Neuron (in vitro differentiated cells): ENCODE results near the gene IL1R2.
"Not testable (repeated sequence)": the region's sequence is repeated elsewhere in the genome, so short reads cannot be mapped to it uniquely, and the experiment has no call there.

Experiments
- H2AFZ ChIP-seq: one replicate; pipeline ENCODE4 v1.6.1; 2013; ENCODE audit warnings: low read depth, mild to moderate bottlenecking, inconsistent platforms, low read length, moderate library complexity
- H3K27me3 ChIP-seq: one replicate; pipeline ENCODE4 v1.6.1; 2013; ENCODE audit warnings: low read length; ENCODE audit not compliant: insufficient read depth
- H3K36me3 ChIP-seq: one replicate; pipeline ENCODE4 v1.6.1; 2013; ENCODE audit warnings: low read length; ENCODE audit not compliant: insufficient read depth
- H3K4me1 ChIP-seq: one replicate; pipeline ENCODE4 v1.6.1; 2013; ENCODE audit warnings: low read length; ENCODE audit not compliant: insufficient read depth
- H3K4me3 ChIP-seq: 2 replicates; pipeline ENCODE4 v1.5.1; 2013; ENCODE audit warnings: mild to moderate bottlenecking, low read length, moderate library complexity
- H3K9me3 ChIP-seq: one replicate; pipeline ENCODE4 v1.6.1; 2013; ENCODE audit warnings: low read length

IL1R2 gene

GRCh38 chr2:102060792-102061191, 69.0 kb downstream of the IL1R2 start:
- Histone ChIP-seq H3K27me3 (peaks cover 3% of the 10 kb centered on the region), H3K4me3 (no peak overlapping the region), H3K4me1 (peaks cover 13% of the 10 kb centered on the region), H3K36me3 (no peaks in the 10 kb centered on the region), H3K9me3 (no peaks in the 10 kb centered on the region), H2AFZ (no peak overlapping the region)

GRCh38 chr2:102061286-102061699, 69.5 kb downstream of the IL1R2 start:
- Histone ChIP-seq H3K4me3 (no peak overlapping the region), H3K9me3 (no peaks in the 10 kb centered on the region), H3K36me3 (no peaks in the 10 kb centered on the region), H3K4me1 (peaks cover 13% of the 10 kb centered on the region), H2AFZ (no peak overlapping the region), H3K27me3 (peaks cover 3% of the 10 kb centered on the region)

GRCh38 chr2:102061962-102062795, 70.4 kb downstream of the IL1R2 start:
- Histone ChIP-seq H3K4me3 (no peak overlapping the region), H3K27me3 (no peaks in the 10 kb centered on the region), H2AFZ (no peak overlapping the region), H3K9me3 (no peaks in the 10 kb centered on the region), H3K36me3 (no peaks in the 10 kb centered on the region), H3K4me1 (peaks cover 13% of the 10 kb centered on the region)

GRCh38 chr2:102062802-102063201, 71.0 kb downstream of the IL1R2 start:
- Histone ChIP-seq H3K9me3 (no peaks in the 10 kb centered on the region), H3K4me3 (no peak overlapping the region), H2AFZ (no peak overlapping the region), H3K36me3 (no peaks in the 10 kb centered on the region), H3K4me1 (peaks cover 8% of the 10 kb centered on the region), H3K27me3 (no peaks in the 10 kb centered on the region)

- no peaks in the 10 kb centered on the region for H3K9me3 ChIP-seq
- peaks cover 2% of the 10 kb centered on the region for H3K4me1 ChIP-seq
- no peaks in the 10 kb centered on the region for H3K27me3 ChIP-seq
- H2AFZ ChIP-seq = no peak overlapping the region
- no peak overlapping the region for H3K4me3 ChIP-seq
- H3K36me3 ChIP-seq = no peaks in the 10 kb centered on the region
These were observed 71.7 kb downstream of the IL1R2 start for GRCh38 chr2:102063487-102063911.

- H3K27me3 ChIP-seq = no peaks in the 10 kb centered on the region
- no peak overlapping the region for H3K4me3 ChIP-seq
- H3K4me1 ChIP-seq = peaks cover 2% of the 10 kb centered on the region
- H3K36me3 ChIP-seq = no peaks in the 10 kb centered on the region
- H3K9me3 ChIP-seq = no peaks in the 10 kb centered on the region
- no peak overlapping the region for H2AFZ ChIP-seq
These were observed 72.3 kb downstream of the IL1R2 start for GRCh38 chr2:102063941-102064678.

GRCh38 chr2:102064679-102065674, 73.2 kb downstream of the IL1R2 start:
- Histone ChIP-seq H3K9me3 (no peaks in the 10 kb centered on the region), H3K27me3 (no peaks in the 10 kb centered on the region), H3K4me1 (peaks cover 2% of the 10 kb centered on the region), H3K4me3 (no peak overlapping the region), H3K36me3 (no peaks in the 10 kb centered on the region), H2AFZ (no peak overlapping the region)

- H2AFZ ChIP-seq = no peak overlapping the region
- H3K4me1 ChIP-seq = peaks cover 2% of the 10 kb centered on the region
- H3K9me3 ChIP-seq = no peaks in the 10 kb centered on the region
- no peak overlapping the region for H3K4me3 ChIP-seq
- no peaks in the 10 kb centered on the region for H3K27me3 ChIP-seq
- no peaks in the 10 kb centered on the region for H3K36me3 ChIP-seq
These were observed 74.0 kb downstream of the IL1R2 start for GRCh38 chr2:102065675-102066252.

- Histone ChIP-seq H3K4me1 (peaks cover 2% of the 10 kb centered on the region), H3K9me3 (no peaks in the 10 kb centered on the region), H3K36me3 (no peaks in the 10 kb centered on the region)
These were observed 74.8 kb downstream of the IL1R2 start for GRCh38 chr2:102066554-102066953.

GRCh38 chr2:102068126-102068525, 76.4 kb downstream of the IL1R2 start:
- not testable (repeated sequence) for H3K27me3 ChIP-seq, H3K4me1 ChIP-seq, H3K9me3 ChIP-seq, H3K36me3 ChIP-seq, H3K4me3 ChIP-seq, H2AFZ ChIP-seq

More at GRCh38 chr2:102066554-102066953, 74.8 kb downstream of the IL1R2 start:
- H2AFZ ChIP-seq = no peak overlapping the region
- H3K4me3 ChIP-seq = no peak overlapping the region
- no peaks in the 10 kb centered on the region for H3K27me3 ChIP-seq

GRCh38 chr2:102069311-102069974, 77.7 kb downstream of the IL1R2 start:
- no peak overlapping the region for H3K4me3 ChIP-seq
- H3K9me3 ChIP-seq = no peaks in the 10 kb centered on the region
- no peaks in the 10 kb centered on the region for H3K36me3 ChIP-seq
- H3K4me1 ChIP-seq = no peaks in the 10 kb centered on the region
- no peaks in the 10 kb centered on the region for H3K27me3 ChIP-seq
- no peak overlapping the region for H2AFZ ChIP-seq

GRCh38 chr2:102070058-102070642, 78.4 kb downstream of the IL1R2 start:
- no peaks in the 10 kb centered on the region for H3K9me3 ChIP-seq
- H3K27me3 ChIP-seq = no peaks in the 10 kb centered on the region
- no peaks in the 10 kb centered on the region for H3K4me1 ChIP-seq
- no peak overlapping the region for H2AFZ ChIP-seq
- H3K4me3 ChIP-seq = no peak overlapping the region
- H3K36me3 ChIP-seq = no peaks in the 10 kb centered on the region
